Tibial artery (tissue), 4 donors: Measurements from ENCODE around the gene TAS1R1.

ENCODE experiments used
- DNase-seq, 2 donors: peaks; one replicate each; pipeline ENCODE4 v3.0.0-alpha.2; 2019
- H3K27ac ChIP-seq, 2 donors: fragments of 200-600 bp; sonication (generic) in 1 of 2; 1 replicate in 1 of 2; 2 replicates in 1 of 2; pipeline ENCODE4 v1.5.1; 2018 to 2019; ENCODE audit warnings: mild to moderate bottlenecking in 1 of 2
- H3K27me3 ChIP-seq, 2 donors: fragments of 200-600 bp; sonication (generic) in 1 of 2; one replicate each; pipeline versions ENCODE4 v1.5.1 to v1.6.0; 2016 to 2019
- H3K36me3 ChIP-seq, 3 donors: fragments of 200-600 bp; sonication (generic) in 2 of 3; one replicate each; pipeline ENCODE4 v1.5.1; 2016 to 2019; ENCODE audit warnings: mild to moderate bottlenecking in 2 of 3
- H3K4me1 ChIP-seq, 4 donors: fragments of 200-600 bp; sonication (generic) in 2 of 4; 1 replicate in 3 of 4; 2 replicates in 1 of 4; pipeline ENCODE4 v1.5.1; 2016 to 2019
- H3K4me3 ChIP-seq, 2 donors: fragments of 200-600 bp; sonication (generic) in 1 of 2; 1 replicate in 1 of 2; 2 replicates in 1 of 2; pipeline ENCODE4 v1.5.1; 2018 to 2019; ENCODE audit warnings: mild to moderate bottlenecking in 2 of 2
- H3K9me3 ChIP-seq, 3 donors: fragments of 200-600 bp; sonication (generic) in 1 of 3; one replicate each; pipeline ENCODE4 v1.5.1; 2016 to 2019
- intact Hi-C: fragments of 100-400 bp; cut with DNase I; formaldehyde crosslinking; loops from one replicate; pipeline ENCODE4 v1.15.0; 2023; ENCODE audit warnings: low total_unique reads
- TF ChIP-seq, protein P1 (sequence below), 2 experiments: fragments of 200-600 bp in 1 of 2; fragments of 450-650 bp in 1 of 2; IDR thresholded peaks; one replicate each; pipeline ENCODE4 v1.5.1; 2017 to 2019; ENCODE audit warnings: antibody characterized with exemption in 2 of 2, mild to moderate bottlenecking in 1 of 2, moderate library complexity in 1 of 2

TAS1R1 gene

GRCh38 chr1:6592441-6592840 lies 37.3 kb downstream of the TAS1R1 start:
- Histone ChIP-seq H3K27me3 (no peaks in the 10 kb centered on the region), H3K9me3 (no peaks in the 10 kb centered on the region), H3K36me3 (peaks cover 80 to 100% (median 99%) of the 10 kb centered on the region in 3 donors), H3K4me1 (peaks cover 0 to 97% (median 85%) of the 10 kb centered on the region in 4 donors), H3K4me3 (no peak overlapping the region), H3K27ac (peak overlapping the region; percentile 86)
- intact Hi-C loops: no loop called here
- DNase-seq: peak in 1 of 2 donors; percentile 72
- TF ChIP-seq, protein P1, sequence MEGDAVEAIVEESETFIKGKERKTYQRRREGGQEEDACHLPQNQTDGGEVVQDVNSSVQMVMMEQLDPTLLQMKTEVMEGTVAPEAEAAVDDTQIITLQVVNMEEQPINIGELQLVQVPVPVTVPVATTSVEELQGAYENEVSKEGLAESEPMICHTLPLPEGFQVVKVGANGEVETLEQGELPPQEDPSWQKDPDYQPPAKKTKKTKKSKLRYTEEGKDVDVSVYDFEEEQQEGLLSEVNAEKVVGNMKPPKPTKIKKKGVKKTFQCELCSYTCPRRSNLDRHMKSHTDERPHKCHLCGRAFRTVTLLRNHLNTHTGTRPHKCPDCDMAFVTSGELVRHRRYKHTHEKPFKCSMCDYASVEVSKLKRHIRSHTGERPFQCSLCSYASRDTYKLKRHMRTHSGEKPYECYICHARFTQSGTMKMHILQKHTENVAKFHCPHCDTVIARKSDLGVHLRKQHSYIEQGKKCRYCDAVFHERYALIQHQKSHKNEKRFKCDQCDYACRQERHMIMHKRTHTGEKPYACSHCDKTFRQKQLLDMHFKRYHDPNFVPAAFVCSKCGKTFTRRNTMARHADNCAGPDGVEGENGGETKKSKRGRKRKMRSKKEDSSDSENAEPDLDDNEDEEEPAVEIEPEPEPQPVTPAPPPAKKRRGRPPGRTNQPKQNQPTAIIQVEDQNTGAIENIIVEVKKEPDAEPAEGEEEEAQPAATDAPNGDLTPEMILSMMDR (IDR thresholded peaks at IDR 0.05): no peak

- no peaks in the 10 kb centered on the region for H3K9me3 ChIP-seq
- peak overlapping the region; percentile 86 for H3K27ac ChIP-seq
- H3K4me3 ChIP-seq: no peak overlapping the region
- peaks cover 84 to 100% (median 99%) of the 10 kb centered on the region in 3 donors for H3K36me3 ChIP-seq
- no peaks in the 10 kb centered on the region for H3K27me3 ChIP-seq
- TF ChIP-seq, protein P1 (IDR thresholded peaks at IDR 0.05): no peak
- intact Hi-C loops: no loop called here
- no peak for DNase-seq
- peaks cover 0 to 97% (median 85%) of the 10 kb centered on the region in 4 donors for H3K4me1 ChIP-seq
These were observed 37.9 kb downstream of the TAS1R1 start for GRCh38 chr1:6592865-6593593.

DNA sequence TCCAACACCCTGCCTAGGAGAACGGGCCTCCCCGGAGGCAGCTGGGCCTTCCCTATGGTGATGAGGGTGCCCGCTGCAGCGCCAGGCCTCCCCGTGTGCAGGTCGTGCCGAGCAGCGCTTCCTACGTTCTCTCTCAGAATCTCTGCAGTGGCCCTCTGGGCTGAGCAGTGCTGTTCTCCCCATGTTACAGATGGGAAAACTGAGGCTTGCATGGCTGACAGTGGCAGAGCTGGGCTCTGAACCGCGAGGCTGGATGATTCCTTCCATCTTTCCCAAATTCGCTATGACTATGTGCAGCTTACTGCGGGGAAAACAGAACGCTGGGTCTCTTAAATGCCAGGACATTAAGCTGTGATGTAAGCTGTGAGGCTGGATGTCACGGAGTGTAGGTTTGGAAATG lies 38.7 kb downstream of the TAS1R1 start:
- intact Hi-C loops: no loop called here
- no peak for DNase-seq
- H3K9me3 ChIP-seq: no peaks in the 10 kb centered on the region
- H3K4me1 ChIP-seq: peaks cover 0 to 97% (median 86%) of the 10 kb centered on the region in 4 donors
- no peaks in the 10 kb centered on the region for H3K27me3 ChIP-seq
- peak overlapping the region; percentile 86 for H3K27ac ChIP-seq
- no peak overlapping the region for H3K4me3 ChIP-seq
- peaks cover 84 to 100% (median 98%) of the 10 kb centered on the region in 3 donors for H3K36me3 ChIP-seq
- TF ChIP-seq, protein P1 (IDR thresholded peaks at IDR 0.05): no peak

- TF ChIP-seq, protein P1 (IDR thresholded peaks at IDR 0.05): no peak
- Histone ChIP-seq H3K9me3 (no peaks in the 10 kb centered on the region), H3K4me3 (no peak overlapping the region), H3K27ac (peak overlapping the region; percentile 86 to 99), H3K36me3 (peaks cover 77 to 98% (median 91%) of the 10 kb centered on the region in 3 donors), H3K27me3 (no peaks in the 10 kb centered on the region), H3K4me1 (peaks cover 0 to 98% (median 88%) of the 10 kb centered on the region in 4 donors)
- intact Hi-C loops: no loop called here
- DNase-seq: no peak
These were observed 40.1 kb downstream of the TAS1R1 start for GRCh38 chr1:6594977-6595740.

- Histone ChIP-seq H3K4me1 (peaks cover 0 to 89% (median 78%) of the 10 kb centered on the region in 4 donors), H3K36me3 (peaks cover 74 to 86% (median 79%) of the 10 kb centered on the region in 3 donors), H3K9me3 (no peaks in the 10 kb centered on the region), H3K27me3 (no peaks in the 10 kb centered on the region), H3K4me3 (peak overlapping the region; percentile 10 to 98), H3K27ac (peak overlapping the region; percentile 57 to 99)
- TF ChIP-seq, protein P1 (IDR thresholded peaks at IDR 0.05): no peak
- intact Hi-C loops: no loop called here
- no peak for DNase-seq
These were observed 41.2 kb downstream of the TAS1R1 start for GRCh38 chr1:6596351-6596750.
